Measurements from ENCODE around the gene ENTHD1.

Gene ENTHD1

DNA sequence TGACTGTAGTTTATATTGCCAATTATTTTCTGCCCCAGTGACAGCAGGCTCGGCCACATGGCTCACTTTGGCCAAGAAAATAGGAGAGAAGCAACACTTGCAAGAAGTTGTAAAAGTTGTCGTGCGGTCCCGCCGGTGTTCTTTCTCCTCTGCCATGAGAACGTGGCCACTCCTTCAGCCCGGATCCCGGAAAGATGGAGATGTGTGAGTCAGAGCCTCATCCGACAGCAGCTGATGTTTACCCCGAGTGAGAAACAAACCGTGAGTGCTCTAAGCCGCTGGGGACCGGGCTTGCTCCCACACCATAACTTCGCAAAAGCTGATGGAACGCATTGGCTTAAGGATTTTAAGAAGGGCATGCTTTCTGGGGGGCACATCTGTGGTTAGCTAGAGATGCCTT, 166.0 kb downstream of the ENTHD1 start:
- DNase-seq: no peak

DNA sequence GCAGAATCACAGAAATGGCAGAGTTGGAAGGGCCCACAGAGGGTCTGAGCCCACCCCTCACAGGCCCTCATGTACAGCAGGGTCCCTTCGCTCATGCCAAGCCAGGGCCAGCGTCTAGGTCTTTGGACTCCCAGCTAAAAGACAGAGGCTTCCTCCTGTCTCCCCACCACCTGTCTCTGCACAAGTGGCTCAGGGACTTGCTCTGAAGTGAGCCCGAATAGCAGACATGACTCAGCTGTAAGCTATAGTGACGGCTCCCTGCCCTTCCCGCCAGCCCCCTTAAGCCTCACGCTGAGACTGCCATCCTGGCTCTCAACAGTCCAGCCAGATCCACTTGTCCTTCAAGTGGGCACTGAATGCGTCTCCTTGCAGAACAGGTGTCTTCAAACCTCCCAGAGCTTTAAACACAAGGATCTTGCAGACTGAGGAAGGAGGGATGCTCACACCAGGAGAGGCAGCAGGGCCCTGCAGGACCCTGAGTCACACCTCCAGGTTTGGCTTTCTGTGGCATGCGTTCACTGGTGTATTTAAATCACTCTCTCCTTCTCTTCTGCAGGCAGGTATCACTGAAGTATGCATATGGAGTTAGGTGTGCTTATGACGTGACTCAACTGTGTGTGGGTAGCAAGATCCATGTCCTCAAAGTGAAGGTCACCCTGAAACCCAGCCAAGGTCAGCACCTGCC, 168.1 kb downstream of the ENTHD1 start:
- peak; percentile 7 for DNase-seq

DNA sequence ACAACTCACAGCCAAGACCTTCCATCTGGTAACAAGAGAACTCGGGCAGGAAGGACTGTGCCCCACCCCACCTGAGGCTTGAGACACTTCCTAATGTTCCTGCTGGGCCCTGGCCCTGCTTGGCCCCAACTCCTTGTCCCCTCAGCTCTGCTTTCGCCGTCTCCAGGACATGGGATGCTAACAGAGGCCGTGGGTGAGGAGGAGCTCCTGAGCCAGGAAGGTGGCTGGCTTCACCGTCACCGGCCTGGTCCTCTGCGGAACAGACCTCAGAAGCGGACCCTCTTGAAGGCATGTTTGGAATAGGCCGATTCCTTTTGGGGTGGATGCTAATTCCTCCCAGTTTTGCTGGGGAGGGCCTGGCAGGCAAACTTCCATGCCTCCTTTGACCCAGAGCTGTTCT, 168.7 kb downstream of the ENTHD1 start:
- DNase-seq: no peak

DNA sequence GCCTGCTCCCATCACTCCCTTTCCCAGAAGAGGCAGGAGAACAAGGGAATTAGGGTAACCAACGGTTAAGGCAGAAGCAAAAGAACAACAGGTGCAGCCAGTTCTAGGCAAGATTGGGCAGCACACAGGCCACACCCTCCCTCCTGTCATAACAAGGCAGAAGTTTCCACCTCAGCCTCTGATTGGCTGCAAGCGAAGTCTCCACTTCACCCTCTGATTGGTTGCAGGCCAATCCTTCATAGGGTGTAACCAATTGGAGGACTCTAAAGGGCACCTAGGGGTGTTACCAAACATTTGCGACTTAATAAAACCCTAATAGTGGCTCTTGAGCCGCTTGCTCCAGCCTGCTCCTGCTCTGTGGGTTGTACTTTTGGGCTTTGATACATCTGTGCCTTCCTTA, 169.2 kb downstream of the ENTHD1 start:
- no peak for DNase-seq

DNA sequence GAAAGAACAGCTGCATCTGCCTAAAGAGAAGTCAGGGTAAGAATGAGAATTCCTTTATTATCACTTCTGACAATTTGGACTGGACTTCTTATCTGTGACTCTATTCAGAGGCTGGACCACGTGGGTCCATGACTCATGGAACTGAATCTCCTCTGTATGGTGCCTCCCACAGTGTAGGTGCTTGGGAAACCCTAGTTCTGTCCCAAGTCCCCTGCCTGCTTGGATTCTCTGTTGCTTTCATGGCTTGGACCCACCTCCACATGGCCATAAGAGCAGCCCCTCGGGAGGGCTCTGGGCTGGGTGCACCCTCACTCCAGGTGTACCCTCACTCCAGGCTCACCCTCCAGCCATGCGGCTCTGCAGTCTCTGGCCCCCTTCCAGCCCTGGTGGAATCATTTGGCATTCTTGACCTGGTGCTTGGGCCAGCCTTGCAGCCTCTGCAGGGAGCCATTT, 169.6 kb downstream of the ENTHD1 start:
- no peak for DNase-seq

DNA sequence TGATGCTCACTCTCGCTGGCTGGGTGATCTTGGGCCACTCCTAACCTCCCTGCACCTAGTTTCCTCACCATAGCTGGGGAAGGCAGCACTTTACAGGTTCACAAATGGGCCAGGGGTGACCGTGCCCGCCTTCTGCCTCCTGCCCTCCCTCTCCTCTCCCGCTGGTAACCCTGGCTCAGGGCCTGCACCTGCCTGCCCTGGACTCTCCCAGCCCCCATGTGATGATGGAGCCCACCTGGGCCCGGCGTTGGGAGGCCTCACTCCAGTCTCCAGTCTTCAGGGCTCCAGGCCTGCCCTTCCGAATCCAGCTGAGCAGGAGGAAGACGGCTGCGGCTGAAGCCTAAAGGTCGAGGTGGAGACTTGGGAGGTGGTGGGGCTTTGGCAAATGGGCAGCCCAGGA, 170.1 kb downstream of the ENTHD1 start:
- DNase-seq: no peak

DNA sequence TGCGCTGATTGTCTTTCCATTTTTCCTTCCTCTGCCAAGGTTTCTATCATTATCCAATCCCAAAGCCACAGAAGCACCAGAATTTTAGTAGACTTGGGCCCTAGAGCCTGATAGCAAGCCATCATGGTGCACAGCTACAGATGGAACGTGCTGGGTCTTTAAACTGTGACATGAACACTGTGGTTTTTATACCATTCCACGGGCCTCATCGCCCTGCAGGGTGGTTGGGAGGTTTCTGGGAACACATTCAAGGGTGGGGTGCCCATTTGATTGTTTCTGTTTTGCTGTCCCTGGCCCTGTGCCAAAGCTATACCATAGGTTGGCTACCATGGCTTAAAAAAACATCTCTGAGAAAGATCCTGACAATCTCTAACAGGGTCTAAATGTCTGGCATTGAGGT, 171.1 kb downstream of the ENTHD1 start:
- no peak for DNase-seq

DNA sequence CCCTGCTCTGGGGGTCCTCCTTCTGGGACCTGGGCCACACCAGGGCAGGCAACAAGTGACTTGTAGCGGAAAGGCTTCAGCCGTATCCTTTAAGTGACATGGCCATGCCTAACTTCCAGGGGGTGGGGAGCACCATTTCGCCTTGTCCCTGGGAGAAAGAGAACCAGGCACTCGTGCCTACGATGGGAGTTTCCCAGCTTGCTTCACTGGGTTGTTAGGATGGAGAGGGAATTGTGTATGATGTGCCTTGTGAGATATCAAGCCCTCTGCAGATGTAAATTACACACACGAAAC, 171.6 kb downstream of the ENTHD1 start:
- no peak for DNase-seq

DNA sequence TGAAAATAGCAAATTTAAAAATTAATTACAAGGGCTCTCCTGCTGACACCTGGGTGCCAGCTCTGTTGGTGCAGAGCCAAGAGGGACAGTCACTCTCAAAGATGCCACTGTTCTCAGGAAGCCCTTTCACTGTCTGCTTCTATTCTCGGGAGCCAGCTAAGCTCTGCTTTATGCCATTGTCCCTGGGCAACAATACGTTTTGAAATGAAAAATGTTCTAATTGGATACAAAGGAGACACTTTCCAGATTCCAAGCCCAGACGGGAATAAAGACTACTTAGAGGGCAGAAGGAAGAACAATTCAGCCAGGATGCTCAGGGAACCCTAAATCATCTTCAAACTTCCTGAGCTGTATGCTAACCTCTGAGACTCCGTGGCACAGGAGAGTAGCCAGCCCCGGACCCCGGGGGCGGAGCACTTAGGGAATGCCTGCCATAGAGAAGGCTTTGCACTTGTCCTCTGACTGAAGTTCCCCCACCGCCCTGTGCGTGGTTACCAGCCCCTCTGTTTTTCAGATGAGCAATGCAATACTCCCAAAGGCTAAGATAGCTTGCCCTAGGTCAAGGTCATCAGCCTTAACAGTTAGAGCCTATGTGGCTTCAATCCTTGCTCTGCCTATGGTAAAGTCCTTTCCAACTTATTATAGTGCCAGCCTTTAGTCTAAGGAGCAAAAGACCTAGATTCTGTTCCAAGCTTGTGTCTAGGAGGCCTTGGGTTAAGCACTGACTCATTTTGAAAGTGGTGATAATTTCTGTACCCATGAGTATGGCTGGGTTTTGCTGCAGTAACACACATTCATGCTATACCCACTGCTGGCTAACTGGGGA, 172.1 kb downstream of the ENTHD1 start:
- no peak for DNase-seq

DNA sequence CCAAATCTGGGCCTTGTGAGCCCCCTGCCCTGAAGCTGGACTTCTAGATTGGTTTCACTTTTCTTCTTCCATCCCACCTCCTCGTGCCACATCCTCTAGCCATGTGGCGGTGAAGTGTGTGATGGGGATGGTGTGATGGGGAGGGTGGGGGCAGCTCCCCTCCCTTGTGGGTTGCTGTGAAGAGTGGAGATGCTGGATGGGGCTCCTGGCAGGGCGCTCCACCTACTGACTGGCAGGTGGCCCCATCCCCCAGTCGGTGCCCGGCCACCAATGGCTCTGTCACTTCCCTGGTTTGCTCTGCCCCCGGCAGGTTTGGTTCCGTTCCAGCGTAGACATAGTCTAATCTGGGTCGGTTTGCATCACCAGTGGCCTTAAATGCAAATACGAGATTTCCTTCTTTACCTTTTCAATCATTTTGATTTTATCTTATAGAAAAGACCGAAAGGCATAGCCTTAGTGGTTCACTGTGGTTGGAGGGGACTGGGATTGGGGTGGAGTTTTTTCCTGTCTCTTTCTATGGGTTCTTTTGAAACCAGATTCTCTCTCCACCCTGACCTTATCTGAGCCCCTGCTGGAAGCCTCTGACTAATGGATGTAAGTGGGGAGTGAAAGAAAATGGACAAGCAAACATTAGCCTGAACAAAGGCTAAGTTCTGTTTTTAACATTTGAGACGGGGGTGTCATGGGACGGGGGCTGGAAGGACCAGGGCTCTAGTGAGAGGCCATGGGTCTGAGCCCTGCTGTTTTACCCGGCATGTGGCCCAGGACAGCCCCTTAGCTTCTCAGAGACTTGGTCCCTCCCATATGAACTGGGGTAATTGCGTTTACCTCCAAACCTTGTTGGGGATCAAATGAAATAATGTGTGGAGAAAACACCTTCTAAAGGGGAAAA, 173.8 kb downstream of the ENTHD1 start:
- no peak for DNase-seq

DNA sequence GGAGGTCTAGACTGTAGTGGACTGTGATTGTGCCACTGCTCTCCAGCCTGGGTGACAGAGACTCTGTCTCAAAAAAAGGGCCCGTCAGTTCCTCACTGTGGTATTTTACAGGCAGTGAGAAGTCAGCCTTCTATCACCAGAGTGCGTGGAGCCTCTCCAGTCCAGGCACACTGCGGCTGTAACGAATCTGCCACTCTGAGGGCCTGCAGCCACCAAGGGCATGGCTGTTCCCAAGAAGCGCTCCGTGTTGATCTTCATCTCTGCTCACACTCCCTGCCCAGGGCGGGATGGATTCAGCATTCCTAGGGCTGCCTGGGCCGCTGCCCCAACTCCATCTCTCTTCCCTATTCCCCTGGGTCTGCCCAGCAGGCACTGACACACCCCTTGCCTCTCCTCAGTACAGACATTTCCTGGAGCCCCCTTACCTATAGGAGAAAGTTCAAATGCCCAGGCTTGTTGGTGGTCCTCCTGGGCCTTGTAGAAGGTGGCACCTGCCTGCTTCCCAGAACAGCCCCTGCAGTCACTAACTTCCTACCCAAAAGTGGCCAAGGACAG, 174.6 kb downstream of the ENTHD1 start:
- DNase-seq: no peak

DNA sequence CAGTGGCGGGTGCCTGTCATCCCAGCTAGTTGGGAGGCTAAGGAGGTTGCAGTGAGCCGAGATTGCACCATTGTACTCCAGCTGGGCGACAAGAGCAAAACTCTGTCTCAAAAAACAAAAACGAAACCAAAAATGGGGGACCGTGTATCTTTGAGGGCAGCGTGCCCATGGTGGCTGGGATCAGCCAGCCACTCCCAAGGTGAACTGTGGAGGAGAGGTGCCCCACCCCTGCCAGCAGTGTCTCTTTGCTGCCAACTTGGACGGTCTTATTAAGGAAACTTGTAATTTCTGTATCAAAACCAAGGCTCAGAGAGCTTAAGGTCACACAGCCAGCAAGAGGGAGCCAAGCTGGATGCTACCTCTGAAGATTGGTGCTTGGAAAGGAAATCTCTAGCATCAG, 175.4 kb downstream of the ENTHD1 start:
- DNase-seq: no peak

DNA sequence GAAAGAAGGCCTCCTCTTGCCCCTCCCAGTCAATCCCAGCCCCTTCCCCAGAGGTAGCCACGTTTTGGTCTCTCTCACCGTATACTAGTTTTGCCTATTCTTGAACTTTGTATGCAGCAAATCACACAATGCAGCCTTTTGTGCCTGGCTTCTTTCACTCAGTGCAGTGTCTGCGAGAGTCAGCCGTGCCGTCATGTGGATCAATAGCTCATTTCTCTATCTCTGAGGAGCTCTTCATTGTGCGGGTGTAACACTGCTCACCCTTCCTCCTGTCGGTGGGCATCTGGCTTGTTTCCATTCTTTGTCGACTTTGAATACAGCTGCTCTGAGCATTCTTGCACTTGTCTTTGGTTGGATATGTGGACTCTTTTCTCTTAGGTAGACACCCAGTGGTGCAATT, 176.5 kb downstream of the ENTHD1 start:
- no peak for DNase-seq

DNA sequence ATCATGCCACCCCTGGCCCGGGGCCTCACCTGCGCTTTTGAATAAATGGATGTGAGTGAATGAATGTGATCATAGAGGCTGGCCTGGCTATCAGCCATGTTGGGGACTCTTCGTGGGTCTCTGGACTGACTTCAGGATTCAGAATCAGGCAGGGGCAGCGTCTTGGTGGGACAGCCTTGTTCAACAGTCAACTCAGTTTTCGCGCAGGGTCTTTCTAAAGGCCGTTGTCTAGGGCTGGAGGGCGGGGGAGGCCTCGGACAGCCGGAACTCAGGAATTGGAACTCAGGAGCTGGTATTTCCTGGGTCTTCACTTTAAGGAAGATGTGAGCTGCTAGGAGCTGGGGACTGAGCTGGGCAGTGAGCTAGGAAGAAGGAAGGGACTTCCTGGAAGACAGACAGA, 177.0 kb downstream of the ENTHD1 start:
- no peak for DNase-seq

DNA sequence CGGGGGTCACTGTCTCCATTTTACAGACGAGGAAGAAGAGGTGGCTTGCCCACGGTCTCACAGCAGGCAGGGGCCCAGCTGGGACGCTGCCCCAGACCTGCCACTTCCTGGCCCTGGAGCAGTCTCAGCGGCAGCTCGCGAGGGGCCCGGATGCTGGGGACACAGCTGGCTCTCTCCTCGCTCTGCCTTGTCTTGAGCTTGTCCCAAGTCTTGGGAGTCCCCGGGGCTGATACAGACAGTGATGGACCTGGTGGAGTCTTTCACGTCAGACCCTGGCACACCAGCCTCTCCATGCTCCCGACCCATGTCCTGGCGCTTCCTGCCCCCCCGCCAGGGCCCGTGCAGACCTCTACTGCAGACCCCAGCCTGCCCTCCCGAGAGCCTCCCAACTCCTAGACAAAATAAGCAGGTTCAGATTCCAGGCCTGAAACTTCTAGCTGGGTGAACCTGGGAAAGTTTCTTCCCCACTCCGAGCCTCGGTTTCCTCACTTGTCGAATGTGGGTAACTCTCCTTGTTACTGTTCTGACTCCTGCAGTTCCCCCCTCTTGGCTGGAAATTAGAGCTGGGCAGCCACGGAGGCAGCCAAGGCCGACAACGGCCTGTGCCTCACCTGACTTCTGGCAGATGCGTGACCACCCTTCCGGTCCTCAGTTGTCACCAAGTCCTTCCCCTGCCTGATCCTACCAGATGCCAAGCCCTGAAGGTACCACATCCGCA, 177.6 kb downstream of the ENTHD1 start:
- DNase-seq: no peak

DNA sequence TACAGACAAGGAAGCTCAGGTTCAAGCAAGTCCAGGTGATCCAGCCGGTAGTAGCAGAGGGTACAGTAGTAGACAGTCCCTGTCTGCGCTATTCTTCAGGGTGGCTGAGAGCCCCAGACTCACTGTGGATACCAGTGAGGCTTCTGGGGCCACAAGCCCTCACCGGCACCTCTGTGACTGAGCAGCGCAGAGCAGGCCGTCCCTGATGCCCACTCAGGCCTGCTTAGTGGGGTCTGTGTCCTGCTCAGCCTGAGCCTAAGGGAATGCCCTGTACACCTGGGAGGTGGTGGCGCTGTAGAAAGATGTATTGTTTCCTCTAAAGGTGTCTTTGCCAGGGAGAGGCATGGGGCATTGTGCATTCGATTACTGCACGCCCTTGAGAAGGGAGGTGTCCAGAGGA, 179.2 kb downstream of the ENTHD1 start:
- no peak for DNase-seq

DNA sequence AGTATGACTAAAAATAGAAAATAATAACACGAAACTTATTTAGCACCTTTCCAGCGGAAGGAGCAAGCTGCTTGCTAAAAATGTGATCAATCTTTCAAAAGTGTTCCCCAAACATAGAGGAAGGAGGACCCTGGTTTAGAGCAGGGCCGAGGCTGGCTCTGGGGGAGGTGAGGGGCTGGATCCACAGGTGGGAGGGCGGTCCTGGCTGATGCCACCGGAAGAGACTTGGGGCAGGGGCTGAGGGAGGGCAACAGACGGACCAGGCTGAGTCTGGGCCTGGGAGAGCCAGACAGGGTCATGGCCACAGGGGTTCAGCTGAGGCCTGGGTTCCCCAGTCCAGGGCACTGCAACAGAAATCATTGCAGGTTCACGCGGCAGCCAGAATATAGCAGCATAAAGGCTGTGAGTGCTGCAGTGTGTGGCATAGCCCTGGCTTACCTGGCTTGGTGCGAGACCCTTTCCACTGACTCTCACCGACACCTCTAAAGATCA, 179.7 kb downstream of the ENTHD1 start:
- no peak for DNase-seq

DNA sequence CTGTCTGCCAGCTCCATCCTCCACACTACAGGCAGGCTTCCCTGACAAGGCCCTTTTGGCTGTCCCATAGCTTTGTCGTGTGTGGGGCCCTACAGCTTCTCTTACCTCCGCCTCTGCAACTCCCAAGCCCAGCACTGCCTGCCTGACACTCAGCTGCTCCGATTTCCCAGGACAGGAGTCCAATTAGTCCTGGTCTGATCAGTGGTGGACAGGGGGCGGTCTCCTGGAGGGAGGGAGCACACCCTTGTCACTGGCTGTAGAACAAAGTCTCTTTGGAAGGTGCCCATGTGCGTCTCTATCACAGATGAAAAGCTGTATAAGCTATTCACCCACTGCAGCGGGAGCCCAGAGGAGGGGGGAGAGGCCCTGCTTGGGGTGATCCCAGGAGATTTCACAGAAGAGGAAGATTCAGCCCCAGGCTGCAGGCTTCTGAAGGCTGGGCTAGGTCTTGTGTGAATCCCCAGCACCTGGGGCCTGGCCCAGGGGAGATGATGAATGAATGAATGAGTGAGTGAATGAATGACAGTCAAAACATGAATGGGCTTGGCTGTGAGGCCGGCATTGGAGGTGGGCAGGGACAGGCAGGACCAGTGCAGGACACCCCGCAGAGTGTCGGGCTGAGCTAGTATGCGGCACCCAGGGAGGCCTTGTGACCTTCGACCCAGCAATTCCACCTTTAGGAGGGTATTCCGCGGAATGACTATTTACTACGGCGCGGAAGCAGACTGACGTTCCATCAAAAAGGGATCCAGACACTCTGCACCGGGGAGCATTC, 180.6 kb downstream of the ENTHD1 start:
- no peak for DNase-seq

DNA sequence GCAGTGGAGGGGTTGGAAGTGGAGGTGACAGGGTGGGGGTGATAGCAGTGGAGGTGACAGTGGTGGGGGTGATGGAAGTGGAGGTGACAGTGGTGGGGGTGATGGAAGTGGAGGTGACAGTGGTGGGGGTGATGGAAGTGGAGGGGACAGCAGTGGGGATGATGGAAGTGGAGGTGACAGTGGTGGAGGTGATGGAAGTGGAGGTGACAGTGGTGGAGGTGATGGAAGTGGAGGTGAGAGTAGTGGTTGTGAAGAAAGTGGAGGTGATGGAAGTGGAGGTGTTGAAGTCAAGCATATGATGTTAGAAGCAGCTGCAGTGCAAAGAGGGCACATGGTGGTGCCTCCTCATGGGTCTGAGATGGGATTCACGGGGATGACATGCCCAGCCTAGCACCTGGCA, 181.5 kb downstream of the ENTHD1 start:
- no peak for DNase-seq

DNA sequence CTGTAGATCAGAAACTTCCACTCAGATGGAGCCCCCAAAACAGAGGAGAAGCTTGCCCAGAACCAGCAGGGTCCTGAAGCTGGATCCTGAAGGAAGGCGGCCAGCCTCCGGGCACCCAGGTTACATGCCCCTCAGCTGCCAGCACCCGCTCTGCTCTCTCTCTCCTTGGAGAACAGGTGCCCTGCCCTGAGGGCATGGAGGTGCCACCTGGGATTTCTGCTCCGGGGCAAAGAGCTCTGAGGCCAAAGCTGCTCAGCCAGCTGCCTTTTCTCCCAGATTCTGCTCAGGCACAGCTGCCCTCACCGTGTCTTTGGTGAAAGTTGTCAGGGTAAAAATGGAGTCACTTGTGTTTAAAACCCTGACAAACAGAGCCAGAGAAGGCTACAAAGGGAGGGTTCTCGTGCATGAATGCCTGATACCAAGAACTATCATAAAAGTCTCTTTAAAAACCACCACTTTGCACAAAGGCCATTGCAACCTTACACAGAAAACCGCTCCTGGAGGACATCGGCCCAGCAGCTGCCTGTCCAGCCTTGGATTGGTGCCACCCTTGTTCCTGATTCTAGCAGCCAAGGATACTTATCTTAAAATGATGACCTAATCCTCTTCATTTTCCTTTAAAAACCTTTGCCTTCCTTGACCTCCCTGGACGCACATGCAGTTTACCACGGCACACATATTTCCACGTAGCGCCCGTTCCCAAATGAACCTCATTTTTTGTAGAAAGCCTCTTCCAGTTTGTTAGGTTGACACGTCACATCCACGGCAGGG, 183.0 kb downstream of the ENTHD1 start:
- no peak for DNase-seq

DNA sequence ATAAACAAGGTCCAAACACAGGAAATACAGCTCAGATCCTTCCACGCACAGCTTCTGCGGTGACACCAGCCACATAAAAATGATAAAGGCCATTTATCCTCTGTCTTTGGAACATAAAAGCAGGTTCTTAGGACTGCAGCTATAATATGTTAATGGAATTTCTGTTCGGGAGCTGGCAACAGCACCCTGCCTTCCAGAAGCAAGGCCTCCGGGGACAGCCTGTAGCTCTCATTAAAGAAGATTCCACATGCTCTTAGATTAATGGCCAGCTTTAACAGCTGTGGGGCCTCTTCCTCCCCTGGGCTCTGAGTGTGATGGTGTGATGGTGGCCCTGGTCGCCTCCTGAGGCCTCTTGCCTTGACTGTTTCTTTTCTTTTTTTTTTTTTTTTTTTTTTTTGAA, 185.7 kb downstream of the ENTHD1 start:
- no peak for DNase-seq
